Measurements from ENCODE around the gene SLC44A5. TPM values are rescaled to one million over a fixed set of nuclear protein-coding genes. Genes with fewer than 3 reads are reported as not detected.

Gene SLC44A5
- total and polyA plus RNA-seq, 2 donors from 2014 or later = 0.66 to 5.0 TPM

DNA sequence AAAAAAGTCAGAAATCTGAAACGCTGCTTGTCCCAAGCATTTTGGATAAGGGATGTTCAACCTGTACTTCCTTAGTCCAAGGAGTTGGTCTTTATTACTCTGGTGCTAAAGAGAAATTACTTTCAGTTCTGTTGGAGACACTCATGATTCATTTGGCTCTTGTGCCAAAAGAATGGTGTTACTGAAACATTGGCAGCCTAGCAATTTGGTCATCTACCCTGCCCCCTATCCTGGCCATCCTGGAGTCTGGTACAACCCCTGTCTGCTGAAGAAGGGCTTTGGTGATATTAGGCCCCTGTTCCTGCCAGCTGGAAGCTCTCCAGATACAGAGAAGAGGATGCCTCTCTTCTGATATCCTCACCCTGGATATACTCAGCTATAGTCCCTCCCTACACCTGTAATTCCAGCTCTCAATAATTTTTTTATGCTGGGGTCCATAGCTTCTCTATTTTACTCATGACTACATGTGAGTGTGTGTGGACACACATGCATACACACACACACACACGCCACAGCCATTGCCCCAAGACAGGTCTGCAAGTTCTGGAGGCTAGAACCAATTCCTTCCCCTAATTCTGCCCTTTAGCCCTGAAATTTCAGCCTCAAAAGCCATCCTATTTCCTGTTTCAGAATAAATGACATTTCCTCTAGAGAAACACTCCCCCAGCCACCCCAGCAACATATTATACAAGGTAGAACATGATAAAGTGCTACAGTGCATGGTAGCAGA is 436.7 kb downstream of the SLC44A5 start:
- no peaks in the 10 kb centered on the region for H3K4me1 ChIP-seq (ENCODE audit: control insufficient read depth in 2 of 3, insufficient read depth in 2 of 3, low read depth in 1 of 3, low read length in 3 of 3)
- H3K9ac ChIP-seq (ENCODE audit: low read length in 3 of 3) = no peak overlapping the region
- H3K27ac ChIP-seq (ENCODE audit: low read depth in 2 of 2, low read length in 2 of 2) = no peak overlapping the region
- H3K9me3 ChIP-seq (ENCODE audit: control insufficient read depth in 2 of 3, insufficient read depth in 1 of 3, low read length in 3 of 3) = no peaks in the 10 kb centered on the region
- H3K27me3 ChIP-seq (ENCODE audit: control insufficient read depth, insufficient read depth, low read length) = no peaks in the 10 kb centered on the region
- intact Hi-C loops (cut with DNase I) = no loop called here
- TF ChIP-seq, protein P1, sequence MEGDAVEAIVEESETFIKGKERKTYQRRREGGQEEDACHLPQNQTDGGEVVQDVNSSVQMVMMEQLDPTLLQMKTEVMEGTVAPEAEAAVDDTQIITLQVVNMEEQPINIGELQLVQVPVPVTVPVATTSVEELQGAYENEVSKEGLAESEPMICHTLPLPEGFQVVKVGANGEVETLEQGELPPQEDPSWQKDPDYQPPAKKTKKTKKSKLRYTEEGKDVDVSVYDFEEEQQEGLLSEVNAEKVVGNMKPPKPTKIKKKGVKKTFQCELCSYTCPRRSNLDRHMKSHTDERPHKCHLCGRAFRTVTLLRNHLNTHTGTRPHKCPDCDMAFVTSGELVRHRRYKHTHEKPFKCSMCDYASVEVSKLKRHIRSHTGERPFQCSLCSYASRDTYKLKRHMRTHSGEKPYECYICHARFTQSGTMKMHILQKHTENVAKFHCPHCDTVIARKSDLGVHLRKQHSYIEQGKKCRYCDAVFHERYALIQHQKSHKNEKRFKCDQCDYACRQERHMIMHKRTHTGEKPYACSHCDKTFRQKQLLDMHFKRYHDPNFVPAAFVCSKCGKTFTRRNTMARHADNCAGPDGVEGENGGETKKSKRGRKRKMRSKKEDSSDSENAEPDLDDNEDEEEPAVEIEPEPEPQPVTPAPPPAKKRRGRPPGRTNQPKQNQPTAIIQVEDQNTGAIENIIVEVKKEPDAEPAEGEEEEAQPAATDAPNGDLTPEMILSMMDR (IDR thresholded peaks at IDR 0.05; ENCODE audit: borderline replicate concordance, extremely low read depth, insufficient read depth) = no peak
- H3K36me3 ChIP-seq (ENCODE audit: control insufficient read depth in 2 of 3, insufficient read depth in 3 of 3, low read length in 3 of 3) = no peaks in the 10 kb centered on the region
- FAIRE-seq (no peak), DNase-seq (no peak)
- H3K4me3 ChIP-seq (ENCODE audit: low read length in 3 of 3) = no peak overlapping the region

DNA sequence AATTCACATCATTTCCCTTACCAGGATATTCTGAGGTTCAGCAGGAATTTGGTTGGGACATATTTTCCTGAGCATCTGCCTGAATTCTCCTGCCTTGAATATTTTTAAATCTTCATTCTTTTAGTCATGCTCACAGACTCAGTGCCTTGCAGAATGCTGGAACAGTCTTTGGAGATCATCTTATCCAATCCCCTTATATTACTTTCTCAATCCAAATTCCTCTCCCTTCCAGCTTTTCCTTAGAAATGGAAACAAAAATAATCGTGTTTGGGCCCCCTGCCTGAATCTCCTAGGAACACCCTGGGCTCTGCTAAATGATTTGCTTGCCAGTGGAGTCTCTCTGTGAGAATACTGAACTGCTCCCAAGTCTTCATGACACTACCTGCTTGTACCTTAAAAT is 438.4 kb downstream of the SLC44A5 start:
- no peak overlapping the region for H3K9ac ChIP-seq (ENCODE audit: low read length in 3 of 3)
- H3K9me3 ChIP-seq (ENCODE audit: control insufficient read depth in 2 of 3, insufficient read depth in 1 of 3, low read length in 3 of 3) = no peaks in the 10 kb centered on the region
- FAIRE-seq (no peak), DNase-seq (no peak)
- H3K36me3 ChIP-seq (ENCODE audit: control insufficient read depth in 2 of 3, insufficient read depth in 3 of 3, low read length in 3 of 3) = no peaks in the 10 kb centered on the region
- no peak overlapping the region for H3K27ac ChIP-seq (ENCODE audit: low read depth in 2 of 2, low read length in 2 of 2)
- intact Hi-C loops (cut with DNase I) = no loop called here
- no peaks in the 10 kb centered on the region for H3K27me3 ChIP-seq (ENCODE audit: control insufficient read depth, insufficient read depth, low read length)
- H3K4me3 ChIP-seq (ENCODE audit: low read length in 3 of 3) = no peak overlapping the region
- H3K4me1 ChIP-seq (ENCODE audit: control insufficient read depth in 2 of 3, insufficient read depth in 2 of 3, low read depth in 1 of 3, low read length in 3 of 3) = no peaks in the 10 kb centered on the region
- TF ChIP-seq, protein P1 (IDR thresholded peaks at IDR 0.05; ENCODE audit: borderline replicate concordance, extremely low read depth, insufficient read depth) = no peak

- Histone ChIP-seq H3K36me3 (ENCODE audit: control insufficient read depth in 2 of 3, insufficient read depth in 3 of 3, low read length in 3 of 3) (no peaks in the 10 kb centered on the region), H3K9ac (ENCODE audit: low read length in 3 of 3) (no peak overlapping the region), H3K27ac (ENCODE audit: low read depth in 2 of 2, low read length in 2 of 2) (no peak overlapping the region), H3K9me3 (ENCODE audit: control insufficient read depth in 2 of 3, insufficient read depth in 1 of 3, low read length in 3 of 3) (no peaks in the 10 kb centered on the region), H3K4me3 (ENCODE audit: low read length in 3 of 3) (no peak overlapping the region), H3K4me1 (ENCODE audit: control insufficient read depth in 2 of 3, insufficient read depth in 2 of 3, low read depth in 1 of 3, low read length in 3 of 3) (no peaks in the 10 kb centered on the region), H3K27me3 (ENCODE audit: control insufficient read depth, insufficient read depth, low read length) (no peaks in the 10 kb centered on the region)
- TF ChIP-seq, protein P1 (IDR thresholded peaks at IDR 0.05; ENCODE audit: borderline replicate concordance, extremely low read depth, insufficient read depth) = no peak
- intact Hi-C loops (cut with DNase I) = no loop called here
- FAIRE-seq (no peak), DNase-seq (no peak)
Observed at GRCh38 chr1:75171876-75172275, 439.0 kb downstream of the SLC44A5 start.

- Histone ChIP-seq H3K9ac (ENCODE audit: low read length in 3 of 3) (no peak overlapping the region), H3K4me3 (ENCODE audit: low read length in 3 of 3) (no peak overlapping the region), H3K36me3 (ENCODE audit: control insufficient read depth in 2 of 3, insufficient read depth in 3 of 3, low read length in 3 of 3) (no peaks in the 10 kb centered on the region), H3K4me1 (ENCODE audit: control insufficient read depth in 2 of 3, insufficient read depth in 2 of 3, low read depth in 1 of 3, low read length in 3 of 3) (no peaks in the 10 kb centered on the region), H3K27me3 (ENCODE audit: control insufficient read depth, insufficient read depth, low read length) (no peaks in the 10 kb centered on the region), H3K9me3 (ENCODE audit: control insufficient read depth in 2 of 3, insufficient read depth in 1 of 3, low read length in 3 of 3) (no peaks in the 10 kb centered on the region), H3K27ac (ENCODE audit: low read depth in 2 of 2, low read length in 2 of 2) (no peak overlapping the region)
- intact Hi-C loops (cut with DNase I) = no loop called here
- TF ChIP-seq, protein P1 (IDR thresholded peaks at IDR 0.05; ENCODE audit: borderline replicate concordance, extremely low read depth, insufficient read depth) = no peak
- DNase-seq = no peak
- no peak for FAIRE-seq
Observed at GRCh38 chr1:75170981-75171380, 439.9 kb downstream of the SLC44A5 start.

All from kidney (tissue), 14 donors.